ENCODE data around the gene PSMG4. TPM values are rescaled to one million over a fixed set of nuclear protein-coding genes. Genes with fewer than 3 reads are reported as not detected.

The PSMG4 gene
- total RNA-seq, 2 donors from 2014 or later: 16.4 to 25.2 TPM

DNA sequence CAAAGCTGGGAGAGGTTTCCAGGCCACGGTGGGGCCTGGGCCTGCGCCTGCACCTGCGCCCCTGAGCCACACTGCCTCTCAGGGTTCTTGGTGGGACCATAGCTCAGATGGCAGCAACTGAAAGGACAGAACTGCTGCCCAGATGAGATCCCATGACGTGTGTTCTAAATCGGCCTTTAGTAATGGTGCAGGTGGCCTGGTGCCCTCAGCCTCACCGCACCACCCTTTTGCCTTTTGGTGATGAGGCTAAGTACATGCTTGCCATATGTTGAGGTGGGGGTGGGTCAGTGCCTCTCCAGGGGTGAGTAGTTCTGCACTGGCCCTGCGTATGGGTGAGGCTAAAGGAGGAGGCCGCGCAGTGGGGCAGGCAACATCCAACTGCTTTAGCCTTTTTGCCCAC lies 7.4 kb downstream of the PSMG4 start:
- peaks cover 11 to 39% of the 10 kb centered on the region in 2 donors for H3K4me1 Mint-ChIP-seq (ENCODE audit: low read depth in 2 of 2)
- peaks cover 4% of the 10 kb centered on the region for H3K36me3 Mint-ChIP-seq
- H3K9me3 Mint-ChIP-seq: no peaks in the 10 kb centered on the region
- ATAC-seq (no peak), DNase-seq (ENCODE audit: low spot score) (no peak)
- H3K27ac Mint-ChIP-seq: no peak overlapping the region
- no peak overlapping the region for H3K4me3 Mint-ChIP-seq
- no peaks in the 10 kb centered on the region for H3K27me3 Mint-ChIP-seq

DNA sequence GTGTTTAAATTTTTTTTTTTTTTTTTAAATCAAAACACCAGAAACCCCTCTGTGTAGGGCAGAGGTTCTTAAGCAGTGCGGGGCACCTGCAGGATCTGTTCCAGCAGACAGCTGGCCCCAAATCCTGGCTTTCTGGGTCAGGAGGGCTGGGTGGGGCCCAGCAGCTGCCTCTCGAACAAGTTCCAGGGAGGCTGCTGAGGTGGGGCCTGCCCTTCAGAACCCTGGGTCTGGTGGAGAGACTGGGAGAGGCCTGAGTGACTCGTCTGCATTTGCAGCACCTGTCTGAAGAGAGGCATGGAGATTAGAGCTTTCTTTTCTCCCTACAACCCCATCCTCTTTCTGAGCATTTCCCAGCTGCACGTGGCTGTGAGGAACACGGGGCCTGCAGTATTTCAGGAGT lies 8.4 kb downstream of the PSMG4 start:
- H3K9me3 Mint-ChIP-seq: no peaks in the 10 kb centered on the region
- H3K4me1 Mint-ChIP-seq (ENCODE audit: low read depth in 2 of 2): peaks cover 7 to 38% of the 10 kb centered on the region in 2 donors
- no peak for DNase-seq (ENCODE audit: low spot score)
- no peak overlapping the region for H3K27ac Mint-ChIP-seq
- no peak overlapping the region for H3K4me3 Mint-ChIP-seq
- ATAC-seq: no peak
- no peaks in the 10 kb centered on the region for H3K27me3 Mint-ChIP-seq
- peaks cover 4% of the 10 kb centered on the region for H3K36me3 Mint-ChIP-seq

DNA sequence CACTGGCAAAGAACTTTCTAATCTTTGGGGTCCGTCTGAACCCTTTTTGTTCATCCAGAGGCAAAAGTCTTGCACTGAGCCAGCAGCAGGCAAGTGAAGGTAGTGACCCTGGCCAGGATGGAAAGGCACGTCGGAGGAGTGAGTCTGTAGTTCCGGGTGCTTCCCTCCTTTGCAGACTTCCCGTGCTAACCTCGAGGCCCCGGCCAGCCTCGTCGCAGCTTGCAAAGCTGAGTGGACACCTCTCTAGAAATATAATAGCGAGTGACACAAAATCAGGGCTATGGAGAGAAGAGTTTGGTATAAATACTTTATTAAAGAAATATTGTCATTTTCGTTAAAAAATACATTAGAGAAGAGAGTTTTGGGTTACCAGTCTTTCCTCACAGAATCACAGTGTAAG lies 9.9 kb downstream of the PSMG4 start:
- no peak for ATAC-seq
- peaks cover 4% of the 10 kb centered on the region for H3K36me3 Mint-ChIP-seq
- H3K9me3 Mint-ChIP-seq: no peaks in the 10 kb centered on the region
- no peaks in the 10 kb centered on the region for H3K27me3 Mint-ChIP-seq
- no peak overlapping the region for H3K4me3 Mint-ChIP-seq
- H3K4me1 Mint-ChIP-seq (ENCODE audit: low read depth in 2 of 2): peaks cover 0 to 32% of the 10 kb centered on the region in 2 donors
- DNase-seq (ENCODE audit: low spot score): no peak
- no peak overlapping the region for H3K27ac Mint-ChIP-seq

GRCh38 chr6:3269281-3269975 lies 10.7 kb downstream of the PSMG4 start:
- Mint-ChIP-seq H3K36me3 (peaks cover 4% of the 10 kb centered on the region), H3K27me3 (no peaks in the 10 kb centered on the region), H3K4me3 (no peak overlapping the region), H3K4me1 (ENCODE audit: low read depth in 2 of 2) (peaks cover 0 to 29% of the 10 kb centered on the region in 2 donors), H3K9me3 (no peaks in the 10 kb centered on the region), H3K27ac (no peak overlapping the region)
- ATAC-seq (no peak), DNase-seq (ENCODE audit: low spot score) (no peak)

- H3K4me3 Mint-ChIP-seq: no peak overlapping the region
- peaks cover 0 to 26% of the 10 kb centered on the region in 2 donors for H3K4me1 Mint-ChIP-seq (ENCODE audit: low read depth in 2 of 2)
- DNase-seq (ENCODE audit: low spot score) (no peak), ATAC-seq (peak in 1 of 2 donors; percentile 36)
- no peaks in the 10 kb centered on the region for H3K9me3 Mint-ChIP-seq
- peaks cover 4% of the 10 kb centered on the region for H3K36me3 Mint-ChIP-seq
- H3K27me3 Mint-ChIP-seq: no peaks in the 10 kb centered on the region
- H3K27ac Mint-ChIP-seq: no peak overlapping the region
Measured at GRCh38 chr6:3270258-3270657, 11.5 kb downstream of the PSMG4 start.

GRCh38 chr6:3271756-3272155 lies 13.0 kb downstream of the PSMG4 start:
- no peak overlapping the region for H3K27ac Mint-ChIP-seq
- peaks cover 4% of the 10 kb centered on the region for H3K36me3 Mint-ChIP-seq
- no peak for DNase-seq (ENCODE audit: low spot score)
- H3K4me3 Mint-ChIP-seq: no peak overlapping the region
- no peaks in the 10 kb centered on the region for H3K9me3 Mint-ChIP-seq
- H3K4me1 Mint-ChIP-seq (ENCODE audit: low read depth in 2 of 2): peaks cover 0 to 22% of the 10 kb centered on the region in 2 donors
- ATAC-seq: no peak
- H3K27me3 Mint-ChIP-seq: no peaks in the 10 kb centered on the region

- no peaks in the 10 kb centered on the region for H3K9me3 Mint-ChIP-seq
Measured at GRCh38 chr6:3272911-3273547, 14.3 kb downstream of the PSMG4 start.

GRCh38 chr6:3273707-3274521 lies 15.2 kb downstream of the PSMG4 start:
- no peak overlapping the region for H3K27ac Mint-ChIP-seq
- H3K9me3 Mint-ChIP-seq: no peaks in the 10 kb centered on the region
- DNase-seq (ENCODE audit: low spot score) (no peak), ATAC-seq (no peak)
- peaks cover 4% of the 10 kb centered on the region for H3K36me3 Mint-ChIP-seq
- H3K4me3 Mint-ChIP-seq: no peak overlapping the region
- H3K27me3 Mint-ChIP-seq: no peaks in the 10 kb centered on the region
- peaks cover 0 to 15% of the 10 kb centered on the region in 2 donors for H3K4me1 Mint-ChIP-seq (ENCODE audit: low read depth in 2 of 2)

More at GRCh38 chr6:3272911-3273547, 14.3 kb downstream of the PSMG4 start:
- no peaks in the 10 kb centered on the region for H3K27me3 Mint-ChIP-seq
- peaks cover 4% of the 10 kb centered on the region for H3K36me3 Mint-ChIP-seq
- peaks cover 0 to 19% of the 10 kb centered on the region in 2 donors for H3K4me1 Mint-ChIP-seq (ENCODE audit: low read depth in 2 of 2)
- no peak for DNase-seq (ENCODE audit: low spot score)
- ATAC-seq: no peak
- no peak overlapping the region for H3K4me3 Mint-ChIP-seq
- H3K27ac Mint-ChIP-seq: no peak overlapping the region

- H3K4me3 Mint-ChIP-seq: no peak overlapping the region
- no peaks in the 10 kb centered on the region for H3K9me3 Mint-ChIP-seq
- peak overlapping the region in 1 of 2 donors; percentile 14 for H3K27ac Mint-ChIP-seq
- H3K4me1 Mint-ChIP-seq (ENCODE audit: low read depth in 2 of 2): peaks cover 0 to 9% of the 10 kb centered on the region in 2 donors
- no peak for DNase-seq (ENCODE audit: low spot score)
- ATAC-seq: no peak
- H3K27me3 Mint-ChIP-seq: no peaks in the 10 kb centered on the region
- no peaks in the 10 kb centered on the region for H3K36me3 Mint-ChIP-seq
Measured at GRCh38 chr6:3276174-3277167, 17.7 kb downstream of the PSMG4 start.

DNA sequence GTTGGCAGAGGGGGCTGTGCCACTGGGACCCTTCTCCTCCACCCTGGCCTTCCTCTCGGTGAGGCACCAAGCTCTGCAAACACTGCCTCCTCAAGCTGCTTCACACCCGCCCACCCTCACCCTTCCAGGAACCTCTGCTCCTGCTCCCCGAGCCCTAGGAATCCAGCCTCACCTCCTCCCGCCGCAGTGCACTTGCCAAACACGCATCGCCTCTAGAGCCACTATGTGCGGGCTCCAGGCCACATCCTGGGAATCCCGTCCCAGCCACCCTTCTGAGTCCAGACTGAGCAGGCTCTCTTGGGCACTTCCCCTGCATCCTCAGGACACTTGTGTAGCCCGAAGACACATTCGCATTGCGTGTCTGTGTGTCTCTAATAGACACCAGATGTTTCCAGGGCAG lies 18.5 kb downstream of the PSMG4 start:
- Mint-ChIP-seq H3K27me3 (no peaks in the 10 kb centered on the region), H3K36me3 (no peaks in the 10 kb centered on the region), H3K27ac (no peak overlapping the region), H3K9me3 (no peaks in the 10 kb centered on the region), H3K4me1 (ENCODE audit: low read depth in 2 of 2) (peaks cover 0 to 6% of the 10 kb centered on the region in 2 donors), H3K4me3 (no peak overlapping the region)
- DNase-seq (ENCODE audit: low spot score): no peak
- no peak for ATAC-seq

DNA sequence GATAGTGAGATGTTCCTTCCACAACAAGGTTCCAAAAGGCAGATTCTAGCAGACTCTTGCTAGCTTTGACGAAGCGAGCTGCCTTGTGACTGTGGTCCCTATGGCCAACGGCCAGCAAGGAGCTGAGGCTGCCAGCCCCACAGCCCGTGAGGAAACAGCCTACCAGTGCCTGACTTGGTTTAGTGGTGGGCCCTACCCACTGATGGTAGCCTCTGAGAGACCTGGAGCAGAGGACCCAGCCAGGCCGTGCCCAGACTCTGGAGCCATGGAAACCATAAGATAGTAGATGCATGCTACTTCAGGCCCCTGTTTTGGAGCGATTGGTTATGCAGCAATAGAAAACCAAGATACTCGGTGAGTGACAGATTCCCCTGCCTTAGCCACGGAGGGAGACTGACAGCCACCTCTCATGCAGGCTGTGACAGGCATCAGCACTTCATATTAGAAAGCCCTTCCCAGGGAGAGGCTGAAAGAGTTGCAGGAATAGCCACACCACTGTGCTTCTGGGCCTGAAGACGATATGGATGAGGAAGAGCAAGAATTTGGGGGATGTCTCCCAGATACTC lies 19.2 kb downstream of the PSMG4 start:
- ATAC-seq: no peak
- H3K4me1 Mint-ChIP-seq (ENCODE audit: low read depth in 2 of 2): peaks cover 0 to 6% of the 10 kb centered on the region in 2 donors

DNA sequence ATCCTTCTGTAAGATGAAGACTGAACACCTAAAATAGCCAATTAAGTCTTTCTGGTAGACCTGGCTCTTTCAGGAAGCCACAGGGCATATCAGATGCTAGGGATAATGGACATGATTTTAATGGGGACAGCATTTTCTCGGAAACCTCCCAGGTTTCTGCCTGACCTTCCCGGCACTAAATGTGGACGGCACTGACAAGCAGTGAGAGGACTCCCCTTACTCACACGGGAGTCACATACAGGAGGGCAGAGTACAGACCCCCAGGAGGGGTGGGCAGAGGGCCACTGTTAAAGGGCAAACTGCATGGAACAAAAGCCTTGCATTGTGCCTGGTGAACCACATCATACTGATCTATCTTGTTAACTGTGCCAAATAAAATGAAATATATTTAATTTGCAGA lies 19.9 kb downstream of the PSMG4 start:
- Mint-ChIP-seq H3K4me1 (ENCODE audit: low read depth in 2 of 2) (peaks cover 0 to 3% of the 10 kb centered on the region in 2 donors), H3K9me3 (no peaks in the 10 kb centered on the region), H3K4me3 (no peak overlapping the region), H3K36me3 (no peaks in the 10 kb centered on the region), H3K27me3 (no peaks in the 10 kb centered on the region), H3K27ac (no peak overlapping the region)
- DNase-seq (ENCODE audit: low spot score) (no peak), ATAC-seq (no peak)

More for the DNA sequence above, 19.2 kb downstream of the PSMG4 start:
- H3K9me3 Mint-ChIP-seq: no peaks in the 10 kb centered on the region
- no peaks in the 10 kb centered on the region for H3K36me3 Mint-ChIP-seq
- DNase-seq (ENCODE audit: low spot score): peak; percentile 15
- H3K4me3 Mint-ChIP-seq: no peak overlapping the region
- H3K27me3 Mint-ChIP-seq: no peaks in the 10 kb centered on the region
- no peak overlapping the region for H3K27ac Mint-ChIP-seq

GRCh38 chr6:3280091-3280490 lies 21.3 kb downstream of the PSMG4 start:
- DNase-seq (ENCODE audit: low spot score) (peak; percentile 22), ATAC-seq (no peak)
- no peaks in the 10 kb centered on the region for H3K36me3 Mint-ChIP-seq
- H3K27me3 Mint-ChIP-seq: no peaks in the 10 kb centered on the region
- no peak overlapping the region for H3K27ac Mint-ChIP-seq
- peaks cover 0 to 3% of the 10 kb centered on the region in 2 donors for H3K4me1 Mint-ChIP-seq (ENCODE audit: low read depth in 2 of 2)
- no peak overlapping the region for H3K4me3 Mint-ChIP-seq
- no peaks in the 10 kb centered on the region for H3K9me3 Mint-ChIP-seq
